ENCODE data around the gene SREBF1. TPM values are rescaled to one million over a fixed set of nuclear protein-coding genes. Genes with fewer than 3 reads are reported as not detected.

The SREBF1 gene
- polyA plus RNA-seq, 1 of the 3 experiments (the other 2 are of a cell fraction) = 20.4 TPM

- Histone ChIP-seq H3K79me2 (ENCODE audit: insufficient read depth) (peaks cover 39% of the 10 kb centered on the region), H3F3A (replicated peaks; ENCODE audit: insufficient read depth) (peaks cover 9% of the 10 kb centered on the region), H2AFZ (ENCODE audit: low read depth) (no peak overlapping the region), H3K27me3 (ENCODE audit: insufficient read depth) (no peaks in the 10 kb centered on the region), H3K36me3 (replicated peaks in 1 of 2; ENCODE audit: control insufficient read depth in 1 of 2, insufficient read depth in 2 of 2, low read length in 1 of 2) (peaks cover 0 to 4% of the 10 kb centered on the region in 2 experiments), H3K4me3 (ENCODE audit: low read depth in 2 of 2, low read length in 1 of 2) (no peak overlapping the region; a peak in 1 of 4 replicates), H3K27ac (ENCODE audit: low read depth in 2 of 2, low read length in 1 of 2) (peak overlapping the region in 1 of 2 experiments; percentile 96; a peak in 2 of 4 replicates), H4K20me1 (ENCODE audit: insufficient read depth) (peaks cover 86% of the 10 kb centered on the region), H3K4me1 (ENCODE audit: control insufficient read depth in 1 of 2, insufficient read depth in 2 of 2, low read depth in 1 of 2, low read length in 1 of 2) (peaks cover 45 to 98% of the 10 kb centered on the region in 2 experiments; a peak in 3 of 4 replicates), H3K9me2 (no peaks in the 10 kb centered on the region), H3K9ac (no peak overlapping the region), H3K4me2 (no peak overlapping the region), H3K9me3 (no peaks in the 10 kb centered on the region)
- WGBS (ENCODE audit: low lambda C conversion rate) = 94% methylated on average over 6 of the region's 8 CpGs
- ChIA-PET POLR2A (no interaction called here), CTCF (interaction anchor here (0.6 to 2.6 kb wide), 11 partner anchors 18 to 130 kb away, joined by 3 to 6 read pairs (median 3); no protein-coding TSS in a partner anchor)
- DNase-seq = no peak
- TF ChIP-seq USF1 (IDR thresholded peaks at IDR 0.05; ENCODE audit: borderline replicate concordance, low read depth) (no peak), TAF1 (IDR thresholded peaks at IDR 0.05; ENCODE audit: borderline replicate concordance, low read depth, low read length) (no peak), GATA2 (CRISPR knock-in tag; IDR thresholded peaks at IDR 0.05) (no peak), MEF2A (IDR thresholded peaks at IDR 0.05; ENCODE audit: borderline replicate concordance, low read depth) (no peak), FOXJ3 (CRISPR knock-in tag; IDR thresholded peaks at IDR 0.05) (no peak), RAD21 (IDR thresholded peaks at IDR 0.05; ENCODE audit: low read length) (no peak), FOXM1 (IDR thresholded peaks at IDR 0.05; ENCODE audit: low read depth) (no peak), RFX5 (IDR thresholded peaks at IDR 0.05; ENCODE audit: low read length) (no peak), ELF1 (IDR thresholded peaks at IDR 0.05) (no peak), REST (IDR thresholded peaks at IDR 0.05; ENCODE audit: low read depth, low read length) (no peak), EP300 (IDR thresholded peaks at IDR 0.05; ENCODE audit: borderline replicate concordance in 1 of 2, low read depth in 1 of 2, low read length in 1 of 2) (no peak), EZH2phosphoT487 (IDR thresholded peaks at IDR 0.05; ENCODE audit: borderline replicate concordance, low read depth) (no peak), CTCF (IDR thresholded peaks at IDR 0.05) (no peak), PBX3 (IDR thresholded peaks at IDR 0.05) (no peak), RXRA (IDR thresholded peaks at IDR 0.05; ENCODE audit: borderline replicate concordance, low read depth) (no peak), RCOR1 (IDR thresholded peaks at IDR 0.05; ENCODE audit: low read length) (no peak)
Observed at GRCh38 chr17:17788967-17789366, 47.8 kb downstream of the SREBF1 start.
